Left lung (tissue), 10 donors: ENCODE measurements around the gene JAK2. TPM values are rescaled to one million over a fixed set of nuclear protein-coding genes. Genes with fewer than 3 reads are reported as not detected.

Experiments used
- ATAC-seq: fragments of 200-7000 bp; cut with Tn5 transposase; one replicate; pipeline ENCODE4 v1.9.1; 2020; ENCODE audit warnings: moderate library complexity
- DNase-seq, 4 donors: peaks; one replicate each; pipeline ENCODE4 v3.0.0-alpha.2; 2013 to 2020
- H3K27ac ChIP-seq, 2 donors: fragments of 200-600 bp; sonication (generic) in 1 of 2; one replicate each; pipeline versions ENCODE4 v1.5.0 to v1.8.0; 2020 to 2021
- H3K27me3 ChIP-seq, 2 donors: fragments of 200-600 bp; sonication (generic) in 1 of 2; one replicate each; pipeline versions ENCODE4 v1.5.0 to v1.8.0; 2020 to 2021
- H3K36me3 ChIP-seq, 2 donors: fragments of 200-600 bp; sonication (generic) in 1 of 2; one replicate each; pipeline versions ENCODE4 v1.5.0 to v1.8.0; 2020 to 2021
- H3K4me1 ChIP-seq, 2 donors: fragments of 200-600 bp; one replicate each; pipeline ENCODE4 v1.8.0; 2021
- H3K4me3 ChIP-seq, 2 donors: fragments of 200-600 bp; sonication (generic) in 1 of 2; one replicate each; pipeline versions ENCODE4 v1.5.0 to v1.8.0; 2020 to 2021; ENCODE audit warnings: mild to moderate bottlenecking in 1 of 2
- H3K9me3 ChIP-seq, 2 donors: fragments of 200-600 bp; sonication (generic) in 1 of 2; one replicate each; pipeline versions ENCODE4 v1.5.0 to v1.8.0; 2020 to 2021
- CTCF ChIP-seq, 2 donors: fragments of 200-600 bp; sonication (generic) in 1 of 2; IDR thresholded peaks; one replicate each; pipeline versions ENCODE4 v1.5.0 to v1.8.0; 2021; ENCODE audit warnings: antibody characterized with exemption in 2 of 2
- intact Hi-C, 2 donors: fragments of 100-400 bp; cut with DNase I; formaldehyde crosslinking; loops; one replicate each; pipeline versions ENCODE4 v1.11.2 to v1.14.2; 2022
- polyA plus RNA-seq, 6 donors: library from polyadenylated mRNA; unstranded; fragments of 120-200 nt; gene quantifications; one replicate each; pipeline ENCODE4 v1.2.1, GENCODE V29; 2013; ENCODE audit not compliant: insufficient read length in 6 of 6
- total RNA-seq, 2 donors: library from RNA; stranded (reverse); fragmentation: NEBNext Ultra II Directional; extraction: Animal tissue kit (Norgen Biotek cat#: 25700); gene quantifications; one replicate each; pipeline ENCODE4 v1.2.1, GENCODE V29; 2021
- donor health status: DM: no; HTN: yes; CAD: no.
- donor health status: DM: no; HTN: no; CAD: no.

Gene JAK2
- total and polyA plus RNA-seq, 8 donors: 13.6 to 27.3 (median 15.3) TPM

- peaks cover 20 to 55% of the 10 kb centered on the region in 2 donors for H3K4me1 ChIP-seq
- DNase-seq (peak; percentile 48 to 83 (median 54)), ATAC-seq (peak; percentile 31)
- no peaks in the 10 kb centered on the region for H3K9me3 ChIP-seq
- intact Hi-C loops: loop anchor here in 1 of 2 donors (5.0 kb wide), 1 partner anchor 223 kb away; no protein-coding TSS in a partner anchor
- TF ChIP-seq CTCF (IDR thresholded peaks at IDR 0.05): no peak
- H3K4me3 ChIP-seq: peak overlapping the region; percentile 81 to 94
- H3K36me3 ChIP-seq: peaks cover 0 to 3% of the 10 kb centered on the region in 2 donors
- peak overlapping the region; percentile 98 to 100 for H3K27ac ChIP-seq
- H3K27me3 ChIP-seq: no peaks in the 10 kb centered on the region
Measured at GRCh38 chr9:4985386-4986266, 554 bp downstream of the JAK2 start.

- intact Hi-C loops: loop anchor here in 1 of 2 donors (5.0 kb wide), 1 partner anchor 224 kb away; no protein-coding TSS in a partner anchor
- peaks cover 25 to 59% of the 10 kb centered on the region in 2 donors for H3K4me1 ChIP-seq
- peak overlapping the region; percentile 81 to 94 for H3K4me3 ChIP-seq
- no peak for DNase-seq
- peak overlapping the region; percentile 98 to 100 for H3K27ac ChIP-seq
- peaks cover 0 to 6% of the 10 kb centered on the region in 2 donors for H3K36me3 ChIP-seq
- H3K27me3 ChIP-seq: no peaks in the 10 kb centered on the region
- H3K9me3 ChIP-seq: no peaks in the 10 kb centered on the region
- no peak for TF ChIP-seq CTCF (IDR thresholded peaks at IDR 0.05)
- ATAC-seq: no peak
Measured at GRCh38 chr9:4986296-4986695, 1.2 kb downstream of the JAK2 start.

GRCh38 chr9:4986783-4987182 lies 1.7 kb downstream of the JAK2 start:
- peaks cover 25 to 59% of the 10 kb centered on the region in 2 donors for H3K4me1 ChIP-seq
- H3K36me3 ChIP-seq: peaks cover 0 to 7% of the 10 kb centered on the region in 2 donors
- H3K9me3 ChIP-seq: no peaks in the 10 kb centered on the region
- H3K27ac ChIP-seq: peak overlapping the region; percentile 98 to 100
- ATAC-seq: no peak
- peak overlapping the region; percentile 81 to 94 for H3K4me3 ChIP-seq
- intact Hi-C loops: loop anchor here in 1 of 2 donors (5.0 kb wide), 1 partner anchor 224 kb away; no protein-coding TSS in a partner anchor
- no peak for TF ChIP-seq CTCF (IDR thresholded peaks at IDR 0.05)
- H3K27me3 ChIP-seq: no peaks in the 10 kb centered on the region
- no peak for DNase-seq

GRCh38 chr9:4987961-4988421 lies 2.9 kb downstream of the JAK2 start:
- H3K4me1 ChIP-seq: peaks cover 25 to 62% of the 10 kb centered on the region in 2 donors
- peak overlapping the region in 1 of 2 donors; percentile 81 for H3K4me3 ChIP-seq
- no peaks in the 10 kb centered on the region for H3K27me3 ChIP-seq
- peak; percentile 61 to 76 for TF ChIP-seq CTCF (IDR thresholded peaks at IDR 0.05)
- DNase-seq (peak in 2 of 4 donors; percentile 39 to 71), ATAC-seq (no peak)
- H3K36me3 ChIP-seq: peaks cover 0 to 19% of the 10 kb centered on the region in 2 donors
- H3K9me3 ChIP-seq: peaks cover 0 to 6% of the 10 kb centered on the region in 2 donors
- H3K27ac ChIP-seq: peak overlapping the region in 1 of 2 donors; percentile 30
- intact Hi-C loops: loop anchor here in 1 of 2 donors (5.0 kb wide), 1 partner anchor 226 kb away; no protein-coding TSS in a partner anchor

GRCh38 chr9:4992872-4993271 lies 7.8 kb downstream of the JAK2 start:
- H3K4me3 ChIP-seq: no peak overlapping the region
- TF ChIP-seq CTCF (IDR thresholded peaks at IDR 0.05): no peak
- H3K9me3 ChIP-seq: peaks cover 0 to 6% of the 10 kb centered on the region in 2 donors
- ATAC-seq (no peak), DNase-seq (no peak)
- no peaks in the 10 kb centered on the region for H3K27me3 ChIP-seq
- peaks cover 7 to 55% of the 10 kb centered on the region in 2 donors for H3K4me1 ChIP-seq
- peaks cover 0 to 22% of the 10 kb centered on the region in 2 donors for H3K36me3 ChIP-seq
- intact Hi-C loops: no loop called here
- no peak overlapping the region for H3K27ac ChIP-seq
